B cell (primary cell): ENCODE results near the gene ULK4. TPM values are rescaled to one million over a fixed set of nuclear protein-coding genes. Genes with fewer than 3 reads are reported as not detected.

ENCODE experiments used
- ATAC-seq: fragments of 200-7000 bp; cut with Tn5 transposase; one replicate; pipeline ENCODE4 v1.10.0; 2021; ENCODE audit warnings: low read depth, mild to moderate bottlenecking, moderate number of reproducible peaks, moderate library complexity
- CTCF ChIA-PET: fragments of 350-600 bp; sonication (Branson Sonifier 250); formaldehyde crosslinking; loops from one replicate; lab custom pipeline; 2021; ENCODE audit warnings: antibody characterized with exemption, inconsistent platforms; lab: Charles Lee
- POLR2A ChIA-PET: fragments of 350-600 bp; sonication (Branson Sonifier 250); formaldehyde crosslinking; loops from one replicate; lab custom pipeline; 2021; ENCODE audit warnings: antibody characterized with exemption; lab: Charles Lee
- DNase-seq: peaks from one replicate; pipeline ENCODE4 v3.0.0; 2013
- H2AFZ ChIP-seq: 2 replicates; pipeline ENCODE4 v1.6.1; 2012; ENCODE audit warnings: mild to moderate bottlenecking, low read depth, low read length; ENCODE audit not compliant: insufficient read depth, poor library complexity, severe bottlenecking
- H3K27ac ChIP-seq, 2 donors: 1 replicate in 1 of 2; 2 replicates in 1 of 2; pipeline ENCODE4 v1.5.1; 2012 to 2013; ENCODE audit warnings: low read length in 2 of 2, mild to moderate bottlenecking in 2 of 2, moderate library complexity in 1 of 2
- H3K27me3 ChIP-seq, 4 experiments: fragments of 200-600 bp in 1 of 4; sonication (generic) in 1 of 4; replicated peaks in 1 of 4; 1 replicate in 2 of 4; 2 replicates in 2 of 4; pipeline versions ENCODE4 v1.6.1 to v1.7.0; 2013 to 2016; ENCODE audit warnings: low read length in 3 of 4, mild to moderate bottlenecking in 2 of 4, mixed read lengths in 1 of 4, moderate library complexity in 1 of 4; ENCODE audit not compliant: insufficient read depth in 4 of 4, control insufficient read depth in 3 of 4; ENCODE audit errors: control extremely low read depth in 1 of 4
- H3K36me3 ChIP-seq, 2 experiments: replicated peaks in 1 of 2; 1 replicate in 1 of 2; 2 replicates in 1 of 2; pipeline versions ENCODE4 v1.6.1 to v1.7.1; 2013; ENCODE audit warnings: low read length in 1 of 2; ENCODE audit not compliant: insufficient read depth in 2 of 2, control insufficient read depth in 1 of 2; ENCODE audit errors: control extremely low read depth in 1 of 2, extremely low read depth in 1 of 2
- H3K4me1 ChIP-seq, 2 donors: fragments of 200-600 bp in 1 of 2; sonication (generic) in 1 of 2; 1 replicate in 1 of 2; 2 replicates in 1 of 2; pipeline versions ENCODE4 v1.5.1 to v1.6.1; 2013 to 2017; ENCODE audit warnings: low read length in 2 of 2; ENCODE audit not compliant: control insufficient read depth in 2 of 2, insufficient read depth in 2 of 2
- H3K4me2 ChIP-seq: replicated peaks from 2 replicates; pipeline ENCODE3; 2012; ENCODE audit warnings: mild to moderate bottlenecking, low read depth, low read length; ENCODE audit not compliant: poor library complexity, severe bottlenecking
- H3K4me3 ChIP-seq, 5 experiments: fragments of 200-600 bp in 1 of 5; sonication (generic) in 1 of 5; 1 replicate in 3 of 5; 2 replicates in 2 of 5; pipeline versions ENCODE4 v1.5.1 to v1.7.0; 2011 to 2016; ENCODE audit warnings: low read length in 4 of 5, mild to moderate bottlenecking in 4 of 5, low read depth in 2 of 5, control low read depth in 1 of 5, moderate library complexity in 1 of 5; ENCODE audit not compliant: insufficient read depth in 1 of 5; ENCODE audit errors: control extremely low read depth in 1 of 5, extremely low read depth in 1 of 5
- H3K79me2 ChIP-seq: fragments of 200-600 bp; sonication (generic); one replicate; pipeline ENCODE4 v1.6.0; 2016; ENCODE audit warnings: low read length; ENCODE audit not compliant: control insufficient read depth, insufficient read depth
- H3K9ac ChIP-seq: fragments of 200-600 bp; sonication (generic); 2 replicates; pipeline ENCODE4 v1.6.1; 2017; ENCODE audit warnings: mild to moderate bottlenecking, low read length, moderate library complexity
- H3K9me3 ChIP-seq, 3 donors: one replicate each; pipeline versions ENCODE4 v1.6.1 to v1.7.1; 2013; ENCODE audit warnings: low read length in 2 of 3; ENCODE audit not compliant: control insufficient read depth in 2 of 3, insufficient read depth in 1 of 3; ENCODE audit errors: control extremely low read depth in 1 of 3
- H4K20me1 ChIP-seq: 2 replicates; pipeline ENCODE4 v1.6.0; 2012; ENCODE audit warnings: mild to moderate bottlenecking, low read length; ENCODE audit not compliant: insufficient read depth, control insufficient read depth, poor library complexity, severe bottlenecking
- H3K27ac Mint-ChIP-seq: one replicate; pipeline ENCODE4 v1.8.0; 2021; ENCODE audit warnings: mixed read lengths
- H3K27me3 Mint-ChIP-seq: one replicate; pipeline ENCODE4 v1.8.0; 2021; ENCODE audit warnings: mixed read lengths
- H3K4me1 Mint-ChIP-seq: one replicate; pipeline ENCODE4 v1.8.0; 2021; ENCODE audit warnings: mixed read lengths
- H3K4me3 Mint-ChIP-seq: one replicate; pipeline ENCODE4 v1.8.0; 2021; ENCODE audit warnings: mixed read lengths
- H3K9me3 Mint-ChIP-seq: one replicate; pipeline ENCODE4 v1.8.0; 2022; ENCODE audit warnings: mixed read lengths; ENCODE audit not compliant: insufficient read depth
- EZH2 ChIP-seq: IDR thresholded peaks from 2 replicates; pipeline ENCODE4 v1.6.1; 2012; ENCODE audit warnings: borderline replicate concordance, low read depth, mild to moderate bottlenecking, moderate library complexity, low read length; ENCODE audit not compliant: insufficient read depth, poor library complexity, severe bottlenecking
- intact Hi-C: fragments of 100-400 bp; cut with micrococcal nuclease; formaldehyde crosslinking; loops from one replicate; pipeline ENCODE4 v1.10.0; 2022
- polyA plus RNA-seq: library from polyadenylated mRNA; depleted of rRNA; stranded (reverse); fragments of >200 nt; gene quantifications from 2 replicates; pipeline ENCODE4 v1.2.3, GENCODE V29; 2012
- total RNA-seq, 2 donors: library from RNA; stranded (reverse); fragments of 120-200 nt in 1 of 2; gene quantifications; 1 replicate in 1 of 2; 2 replicates in 1 of 2; pipeline versions ENCODE4 v1.2.3 to v1.2.4, GENCODE V29; 2013 to 2022
- TF ChIP-seq, protein P1 (sequence below): fragments of 200-600 bp; IDR thresholded peaks from one replicate; pipeline ENCODE4 v1.8.0; 2022; ENCODE audit warnings: antibody characterized with exemption, mild to moderate bottlenecking

ULK4 gene
- total and polyA plus RNA-seq, 2 donors (not counting 1 experiment from before 2014, with no cell fraction given): 5.2 to 33.7 TPM

GRCh38 chr3:41753651-41754050 lies 208.3 kb downstream of the ULK4 start:
- H3K9me3 ChIP-seq: no peaks in the 10 kb centered on the region
- Mint-ChIP-seq H3K4me3 (no peak overlapping the region), H3K27me3 (no peaks in the 10 kb centered on the region), H3K9me3 (no peaks in the 10 kb centered on the region), H3K4me1 (no peaks in the 10 kb centered on the region), H3K27ac (no peak overlapping the region)
- H3K79me2 ChIP-seq: no peaks in the 10 kb centered on the region
- ChIA-PET POLR2A (interaction anchor here (0.6 kb wide), 1 partner anchor 17 kb away, joined by 5 read pairs; no protein-coding TSS in a partner anchor), CTCF (no interaction called here)
- no peak for DNase-seq
- H3K4me2 ChIP-seq: no peak overlapping the region
- intact Hi-C loops: no loop called here
- H3K9ac ChIP-seq: no peak overlapping the region
- TF ChIP-seq, protein P1, sequence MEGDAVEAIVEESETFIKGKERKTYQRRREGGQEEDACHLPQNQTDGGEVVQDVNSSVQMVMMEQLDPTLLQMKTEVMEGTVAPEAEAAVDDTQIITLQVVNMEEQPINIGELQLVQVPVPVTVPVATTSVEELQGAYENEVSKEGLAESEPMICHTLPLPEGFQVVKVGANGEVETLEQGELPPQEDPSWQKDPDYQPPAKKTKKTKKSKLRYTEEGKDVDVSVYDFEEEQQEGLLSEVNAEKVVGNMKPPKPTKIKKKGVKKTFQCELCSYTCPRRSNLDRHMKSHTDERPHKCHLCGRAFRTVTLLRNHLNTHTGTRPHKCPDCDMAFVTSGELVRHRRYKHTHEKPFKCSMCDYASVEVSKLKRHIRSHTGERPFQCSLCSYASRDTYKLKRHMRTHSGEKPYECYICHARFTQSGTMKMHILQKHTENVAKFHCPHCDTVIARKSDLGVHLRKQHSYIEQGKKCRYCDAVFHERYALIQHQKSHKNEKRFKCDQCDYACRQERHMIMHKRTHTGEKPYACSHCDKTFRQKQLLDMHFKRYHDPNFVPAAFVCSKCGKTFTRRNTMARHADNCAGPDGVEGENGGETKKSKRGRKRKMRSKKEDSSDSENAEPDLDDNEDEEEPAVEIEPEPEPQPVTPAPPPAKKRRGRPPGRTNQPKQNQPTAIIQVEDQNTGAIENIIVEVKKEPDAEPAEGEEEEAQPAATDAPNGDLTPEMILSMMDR: no peak
- TF ChIP-seq EZH2: no peak
- H3K27ac ChIP-seq: no peak overlapping the region
- H3K4me1 ChIP-seq: no peaks in the 10 kb centered on the region
- H3K4me3 ChIP-seq: no peak overlapping the region
- H2AFZ ChIP-seq: no peak overlapping the region
- H4K20me1 ChIP-seq: no peaks in the 10 kb centered on the region
- no peak for ATAC-seq
- no peaks in the 10 kb centered on the region for H3K27me3 ChIP-seq
- H3K36me3 ChIP-seq: peaks cover 1 to 5% of the 10 kb centered on the region in 2 experiments

GRCh38 chr3:41751597-41751996 lies 210.3 kb downstream of the ULK4 start:
- intact Hi-C loops: no loop called here
- Histone ChIP-seq H2AFZ (no peak overlapping the region), H3K27ac (no peak overlapping the region), H3K36me3 (peaks cover 1 to 5% of the 10 kb centered on the region in 2 experiments), H3K9ac (no peak overlapping the region), H3K4me1 (no peaks in the 10 kb centered on the region), H3K79me2 (no peaks in the 10 kb centered on the region), H3K9me3 (no peaks in the 10 kb centered on the region), H3K4me3 (no peak overlapping the region), H3K4me2 (no peak overlapping the region), H3K27me3 (no peaks in the 10 kb centered on the region), H4K20me1 (no peaks in the 10 kb centered on the region)
- H3K4me1 Mint-ChIP-seq: no peaks in the 10 kb centered on the region
- H3K4me3 Mint-ChIP-seq: no peak overlapping the region
- H3K27ac Mint-ChIP-seq: no peak overlapping the region
- DNase-seq (no peak), ATAC-seq (no peak)
- POLR2A ChIA-PET: no interaction called here
- TF ChIP-seq EZH2: no peak
- TF ChIP-seq, protein P1: no peak
- H3K9me3 Mint-ChIP-seq: no peaks in the 10 kb centered on the region
- no peaks in the 10 kb centered on the region for H3K27me3 Mint-ChIP-seq
- CTCF ChIA-PET: no interaction called here
